ENCODE results near the gene OTOP2. TPM values are rescaled to one million over a fixed set of nuclear protein-coding genes. Genes with fewer than 3 reads are reported as not detected.

OTOP2 gene
- total RNA-seq, 1 donor from 2014 or later, result not detected

- H3K36me3 Mint-ChIP-seq (ENCODE audit: unreplicated experiment), result peaks cover 1% of the 10 kb centered on the region
- no peaks in the 10 kb centered on the region for H3K4me1 Mint-ChIP-seq (ENCODE audit: unreplicated experiment)
- H3K4me3 Mint-ChIP-seq (ENCODE audit: unreplicated experiment), result no peak overlapping the region
- H3K27ac Mint-ChIP-seq (ENCODE audit: unreplicated experiment), result no peak overlapping the region
- DNase-seq (ENCODE audit: extremely low spot score, unreplicated experiment), result no peak
- H3K9me3 Mint-ChIP-seq (ENCODE audit: unreplicated experiment), result no peaks in the 10 kb centered on the region
- peaks cover 64% of the 10 kb centered on the region for H3K27me3 Mint-ChIP-seq (ENCODE audit: unreplicated experiment)
- TF ChIP-seq, protein P1, sequence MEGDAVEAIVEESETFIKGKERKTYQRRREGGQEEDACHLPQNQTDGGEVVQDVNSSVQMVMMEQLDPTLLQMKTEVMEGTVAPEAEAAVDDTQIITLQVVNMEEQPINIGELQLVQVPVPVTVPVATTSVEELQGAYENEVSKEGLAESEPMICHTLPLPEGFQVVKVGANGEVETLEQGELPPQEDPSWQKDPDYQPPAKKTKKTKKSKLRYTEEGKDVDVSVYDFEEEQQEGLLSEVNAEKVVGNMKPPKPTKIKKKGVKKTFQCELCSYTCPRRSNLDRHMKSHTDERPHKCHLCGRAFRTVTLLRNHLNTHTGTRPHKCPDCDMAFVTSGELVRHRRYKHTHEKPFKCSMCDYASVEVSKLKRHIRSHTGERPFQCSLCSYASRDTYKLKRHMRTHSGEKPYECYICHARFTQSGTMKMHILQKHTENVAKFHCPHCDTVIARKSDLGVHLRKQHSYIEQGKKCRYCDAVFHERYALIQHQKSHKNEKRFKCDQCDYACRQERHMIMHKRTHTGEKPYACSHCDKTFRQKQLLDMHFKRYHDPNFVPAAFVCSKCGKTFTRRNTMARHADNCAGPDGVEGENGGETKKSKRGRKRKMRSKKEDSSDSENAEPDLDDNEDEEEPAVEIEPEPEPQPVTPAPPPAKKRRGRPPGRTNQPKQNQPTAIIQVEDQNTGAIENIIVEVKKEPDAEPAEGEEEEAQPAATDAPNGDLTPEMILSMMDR (IDR thresholded peaks at IDR 0.05), result no peak
Observed at GRCh38 chr17:74937064-74938051, 13.3 kb downstream of the OTOP2 start.

DNA sequence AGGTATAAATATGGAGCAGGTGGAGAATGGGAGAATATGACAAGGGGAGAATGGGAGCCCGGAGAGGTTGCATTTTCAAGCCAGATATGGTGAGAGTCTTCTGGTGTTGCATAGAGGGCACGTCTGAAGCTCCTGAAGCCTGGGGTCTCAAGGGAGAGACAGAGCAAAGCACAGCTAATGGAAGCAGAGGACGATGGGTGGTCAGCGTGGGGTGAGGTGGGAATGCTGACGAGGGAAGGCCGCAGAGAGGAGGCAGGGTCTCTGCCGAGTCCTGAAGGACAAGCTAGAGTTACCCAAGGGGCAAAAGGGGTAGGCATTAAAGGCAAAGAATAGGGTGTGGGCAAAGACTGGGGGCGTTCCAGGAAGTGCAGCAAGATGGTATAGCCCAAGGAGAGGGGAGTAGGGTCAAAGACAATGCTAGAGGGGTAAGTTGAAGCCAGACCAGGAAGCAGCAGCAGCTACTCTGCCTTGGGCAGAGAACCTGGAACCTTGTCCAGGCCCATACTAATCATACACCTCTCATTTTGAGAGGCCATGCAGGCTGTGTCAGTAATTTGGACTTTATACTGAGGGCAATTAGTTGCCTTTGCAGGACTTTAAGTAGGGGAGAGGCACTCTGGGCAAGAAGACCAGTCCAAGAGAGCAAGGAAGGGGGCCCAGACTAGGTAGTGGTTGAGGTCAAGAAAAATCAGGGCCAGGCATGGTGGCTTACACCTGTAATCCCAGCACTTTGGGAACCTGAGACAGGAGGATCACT lies 14.3 kb downstream of the OTOP2 start:
- TF ChIP-seq, protein P1 (IDR thresholded peaks at IDR 0.05), result no peak
- no peak overlapping the region for H3K4me3 Mint-ChIP-seq (ENCODE audit: unreplicated experiment)
- no peaks in the 10 kb centered on the region for H3K4me1 Mint-ChIP-seq (ENCODE audit: unreplicated experiment)
- H3K27ac Mint-ChIP-seq (ENCODE audit: unreplicated experiment), result no peak overlapping the region
- H3K36me3 Mint-ChIP-seq (ENCODE audit: unreplicated experiment), result peaks cover 1% of the 10 kb centered on the region
- H3K9me3 Mint-ChIP-seq (ENCODE audit: unreplicated experiment), result no peaks in the 10 kb centered on the region
- no peak for DNase-seq (ENCODE audit: extremely low spot score, unreplicated experiment)
- peaks cover 59% of the 10 kb centered on the region for H3K27me3 Mint-ChIP-seq (ENCODE audit: unreplicated experiment)

GRCh38 chr17:74939534-74939933 lies 15.5 kb downstream of the OTOP2 start:
- DNase-seq (ENCODE audit: extremely low spot score, unreplicated experiment), result no peak
- TF ChIP-seq, protein P1 (IDR thresholded peaks at IDR 0.05), result no peak
- Mint-ChIP-seq H3K4me1 (ENCODE audit: unreplicated experiment) (no peaks in the 10 kb centered on the region), H3K36me3 (ENCODE audit: unreplicated experiment) (peaks cover 1% of the 10 kb centered on the region), H3K27ac (ENCODE audit: unreplicated experiment) (no peak overlapping the region), H3K27me3 (ENCODE audit: unreplicated experiment) (peaks cover 55% of the 10 kb centered on the region), H3K4me3 (ENCODE audit: unreplicated experiment) (no peak overlapping the region), H3K9me3 (ENCODE audit: unreplicated experiment) (no peaks in the 10 kb centered on the region)

DNA sequence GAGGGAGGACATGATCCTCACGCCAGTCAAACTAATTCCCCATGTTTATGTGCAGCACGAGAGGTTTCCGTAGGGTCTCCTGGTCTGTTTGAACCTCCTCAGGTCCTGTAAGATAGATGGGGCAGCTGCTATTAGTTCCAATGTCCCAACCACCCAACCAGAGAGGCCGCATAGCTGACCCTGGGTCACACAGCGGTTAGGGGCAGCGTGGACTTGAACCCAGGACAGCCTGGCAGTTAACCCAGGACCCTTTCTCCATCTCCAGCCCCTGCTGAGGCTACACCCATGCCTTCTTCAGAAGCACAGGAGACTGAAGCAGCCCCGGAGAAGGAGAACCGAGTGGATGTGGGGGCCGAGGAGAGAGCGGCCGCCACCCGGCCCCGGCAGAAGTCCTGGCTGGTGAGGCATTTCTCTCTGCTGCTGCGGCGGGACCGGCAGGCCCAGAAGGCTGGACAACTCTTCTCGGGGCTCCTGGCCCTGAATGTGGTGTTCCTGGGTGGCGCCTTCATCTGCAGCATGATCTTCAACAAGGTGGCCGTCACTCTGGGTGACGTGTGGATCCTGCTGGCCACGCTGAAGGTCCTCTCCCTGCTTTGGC lies 17.2 kb downstream of the OTOP2 start:
- Mint-ChIP-seq H3K27ac (ENCODE audit: unreplicated experiment) (no peak overlapping the region), H3K36me3 (ENCODE audit: unreplicated experiment) (peaks cover 1% of the 10 kb centered on the region), H3K4me3 (ENCODE audit: unreplicated experiment) (no peak overlapping the region), H3K4me1 (ENCODE audit: unreplicated experiment) (no peaks in the 10 kb centered on the region), H3K27me3 (ENCODE audit: unreplicated experiment) (peaks cover 57% of the 10 kb centered on the region), H3K9me3 (ENCODE audit: unreplicated experiment) (no peaks in the 10 kb centered on the region)
- TF ChIP-seq, protein P1 (IDR thresholded peaks at IDR 0.05), result no peak
- DNase-seq (ENCODE audit: extremely low spot score, unreplicated experiment), result no peak
